ENCODE results near the gene GPR15LG.

Gene GPR15LG

DNA sequence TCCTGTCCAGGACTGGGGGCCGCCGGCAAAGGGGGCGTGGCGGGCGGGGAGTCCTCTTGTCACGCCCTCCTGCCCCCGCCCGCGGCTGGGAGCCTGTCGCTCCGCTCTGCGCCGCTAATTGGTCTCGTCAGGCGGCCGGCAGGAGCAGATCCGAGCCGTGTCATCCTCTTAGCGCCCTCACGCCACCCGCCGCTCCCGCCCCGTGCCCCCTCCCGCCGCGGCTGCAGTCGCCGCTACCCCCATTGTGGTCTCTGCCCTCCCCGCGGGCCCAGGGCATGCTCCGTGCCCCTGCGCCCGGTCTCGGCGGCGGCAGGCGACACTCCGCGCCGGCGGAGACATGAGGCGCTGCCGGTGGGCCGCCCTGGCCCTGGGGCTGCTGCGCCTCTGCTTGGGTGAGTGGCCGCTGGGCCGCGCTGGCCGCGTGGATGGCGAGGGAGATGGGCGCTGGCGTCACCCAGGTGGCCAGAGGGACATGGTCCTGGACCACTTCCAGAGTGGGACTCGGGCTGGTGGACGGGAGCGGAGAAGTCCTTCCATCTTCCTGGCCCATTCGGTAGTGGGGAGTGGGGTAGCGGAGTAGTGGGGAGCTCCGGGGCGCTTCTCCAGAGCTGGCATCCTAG lies 20.9 kb downstream of the GPR15LG start, which contains the start of gene CDHR1:
Gene CDHR1, plus strand, starts transcription at position 114 of the 620 bp plus-strand sequence. Its CDS starts 224 bp downstream, at position 338.
- no peak for DNase-seq

DNA sequence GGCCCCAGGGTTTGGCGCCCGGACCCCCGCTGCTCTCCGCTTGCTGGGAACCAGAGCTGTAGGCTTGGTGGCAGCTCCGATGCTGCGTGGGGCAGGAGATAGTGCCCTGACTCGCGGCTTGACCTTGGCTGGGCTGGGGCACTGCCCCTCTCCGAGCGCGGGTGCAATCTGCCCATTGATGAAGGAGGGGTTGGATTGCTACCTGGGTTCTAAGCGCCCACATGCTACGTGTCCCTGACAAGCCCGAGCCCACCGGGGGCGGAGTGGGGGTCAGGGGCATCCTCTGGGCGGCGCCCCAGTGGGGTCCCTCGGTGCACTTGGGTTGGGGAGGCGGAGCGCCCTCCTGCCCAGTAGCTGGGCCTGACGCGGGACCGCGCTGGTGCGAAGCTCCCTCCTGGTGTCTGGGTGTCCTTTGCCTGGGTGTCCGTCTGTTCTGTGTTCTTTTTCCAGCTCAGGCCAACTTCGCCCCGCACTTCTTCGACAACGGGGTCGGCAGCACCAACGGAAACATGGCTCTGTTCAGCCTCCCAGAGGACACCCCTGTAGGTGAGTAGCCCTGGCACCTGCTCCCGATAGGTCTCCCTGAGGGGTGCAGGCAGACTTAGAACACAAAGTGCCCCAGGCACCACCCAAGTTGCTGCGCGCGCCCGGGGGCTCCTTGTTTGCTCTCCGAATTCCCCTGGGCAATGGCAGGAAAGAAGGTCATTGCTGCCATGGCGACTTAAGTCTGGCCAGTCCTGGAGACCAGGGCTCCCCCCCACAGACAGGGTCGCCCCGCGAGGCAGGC lies 21.6 kb downstream of the GPR15LG start:
- no peak for DNase-seq

DNA sequence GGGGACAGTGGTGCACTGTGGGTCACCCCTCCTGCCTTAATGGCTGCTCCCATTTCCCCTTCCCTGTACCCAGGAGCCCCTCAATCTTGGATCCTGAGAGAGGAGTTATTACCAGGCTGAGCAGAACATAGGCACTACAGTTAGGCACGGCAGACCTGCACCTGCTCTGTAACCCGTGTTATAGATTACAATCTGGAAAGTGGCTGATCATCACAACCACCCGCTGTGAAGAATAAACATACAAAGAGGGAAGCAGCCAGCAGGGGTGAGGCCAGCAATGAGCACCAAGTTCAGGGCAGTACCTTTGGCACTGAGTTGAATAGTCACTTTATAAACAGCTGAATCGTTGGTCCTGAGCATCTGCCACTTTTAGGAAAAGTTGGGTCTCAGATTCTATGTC lies 22.5 kb downstream of the GPR15LG start:
- no peak for DNase-seq

DNA sequence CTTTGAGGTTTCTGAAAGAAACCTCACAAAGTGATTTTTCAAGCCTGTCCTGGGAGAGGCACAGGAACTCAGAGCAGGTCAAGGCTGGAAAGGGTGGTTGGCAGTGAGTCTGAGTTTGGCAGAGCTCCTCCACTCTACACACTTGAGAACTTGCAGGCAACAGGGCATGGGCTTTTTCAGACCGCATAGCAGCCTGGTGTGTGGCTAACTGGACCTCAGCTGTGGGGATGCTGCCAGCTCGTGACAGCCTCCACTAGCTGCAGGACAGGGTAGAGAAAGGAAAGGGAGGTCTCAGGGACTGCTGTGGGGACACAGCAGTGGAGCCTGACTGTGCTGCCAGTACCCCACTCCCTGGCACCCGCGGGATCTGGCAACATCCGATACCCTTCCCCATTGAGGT lies 23.3 kb downstream of the GPR15LG start:
- DNase-seq = no peak

DNA sequence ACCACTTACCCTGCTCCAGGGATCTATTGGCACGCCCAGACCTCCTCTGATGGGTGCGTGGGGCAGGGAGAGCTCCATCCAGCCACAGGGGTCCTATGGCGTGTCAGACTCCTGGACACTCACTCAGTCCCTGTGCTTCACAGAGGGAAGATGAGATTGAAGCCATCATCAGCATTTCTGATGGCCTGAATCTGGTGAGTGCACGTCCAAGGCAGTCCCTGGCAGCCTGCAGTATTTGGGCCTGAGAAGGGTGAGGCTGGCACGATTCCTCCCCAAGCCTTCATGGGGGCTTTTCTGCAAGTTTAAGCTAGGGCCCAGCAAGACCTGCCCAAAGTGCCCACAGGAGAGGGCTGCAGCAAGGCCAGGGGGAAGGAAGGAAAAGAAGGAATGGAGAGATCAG lies 24.0 kb downstream of the GPR15LG start:
- DNase-seq = no peak

DNA sequence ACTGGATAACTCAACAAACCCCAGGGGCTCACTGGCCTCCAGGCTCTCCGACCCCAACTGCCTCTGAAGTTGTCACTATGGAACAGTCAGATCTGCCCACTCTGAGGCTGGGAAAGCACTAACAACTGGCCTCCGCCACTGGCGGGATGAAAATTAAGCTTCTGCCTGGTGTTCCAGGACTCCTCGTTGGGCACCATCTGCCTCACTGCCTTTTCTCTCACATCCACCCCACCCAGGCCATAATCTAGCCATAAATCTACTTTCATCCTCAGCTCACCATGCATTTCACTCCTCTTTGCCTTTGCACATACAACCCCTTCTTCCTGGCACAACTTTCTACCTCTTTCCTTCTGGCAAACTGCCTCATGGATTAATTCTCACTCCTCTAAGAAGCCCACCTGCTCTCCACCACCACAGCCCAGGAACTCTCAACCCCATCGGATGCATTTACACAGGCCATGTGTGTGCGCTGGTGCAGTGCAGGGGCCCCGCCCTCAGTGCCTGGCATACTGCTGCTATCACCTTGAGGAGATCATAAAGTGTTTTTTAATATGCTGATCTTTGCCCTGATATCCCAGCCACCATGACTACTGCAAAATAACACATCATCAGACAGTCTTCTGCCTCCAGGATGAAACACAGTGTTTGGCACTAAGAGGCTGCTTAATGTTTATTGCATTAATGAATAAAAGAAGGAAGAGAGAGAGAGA lies 24.8 kb downstream of the GPR15LG start:
- DNase-seq = no peak

DNA sequence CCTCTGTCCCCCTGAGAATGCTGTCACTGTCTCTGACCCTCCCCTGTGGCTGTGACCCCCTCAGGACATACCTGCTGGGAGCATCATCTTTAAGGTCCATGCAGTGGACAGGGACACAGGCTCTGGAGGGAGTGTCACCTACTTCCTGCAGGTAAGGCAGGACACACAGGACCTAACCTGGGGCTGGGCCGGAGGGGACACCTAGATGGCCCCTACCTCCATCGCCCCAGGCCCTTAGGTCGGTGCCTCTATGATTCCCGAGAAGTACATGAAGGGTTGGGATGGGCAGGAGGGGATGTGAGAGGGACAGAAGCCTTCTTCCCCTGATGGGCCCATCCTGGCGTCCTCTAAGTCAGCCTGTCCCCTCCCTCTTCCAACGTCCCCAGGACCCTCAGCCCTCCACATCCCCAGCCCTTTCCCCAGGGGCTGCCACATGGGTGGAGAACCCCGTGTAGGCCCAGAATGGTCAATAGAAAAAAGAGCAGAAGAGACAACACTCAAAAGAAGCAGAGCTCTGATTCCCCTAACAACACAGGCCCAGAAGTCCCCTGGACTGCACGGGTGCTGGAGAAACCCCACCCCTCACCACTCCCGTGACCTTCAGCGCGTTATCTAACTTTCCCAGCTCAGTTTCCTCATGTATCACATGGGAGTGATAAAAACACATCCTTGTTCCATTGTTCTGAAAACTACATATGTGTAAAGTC lies 27.1 kb downstream of the GPR15LG start:
- no peak for DNase-seq

DNA sequence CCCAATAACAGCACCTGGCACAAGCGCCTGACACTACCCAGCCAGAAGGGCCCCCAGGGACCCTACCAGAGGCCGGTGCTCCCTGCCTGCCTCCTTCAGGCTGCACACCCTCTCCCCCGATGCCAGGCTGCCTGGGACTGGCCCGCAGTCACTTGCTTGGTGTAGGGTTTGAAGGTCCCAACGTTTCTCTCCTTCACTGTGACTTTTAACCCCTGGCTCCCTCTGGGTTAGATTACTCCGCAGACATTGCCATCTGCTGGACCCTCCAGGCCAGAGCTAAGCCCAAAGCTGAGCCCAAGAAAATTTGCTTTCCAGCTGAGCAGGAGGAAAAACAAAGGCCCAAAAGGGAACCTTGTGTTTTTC lies 27.6 kb downstream of the GPR15LG start:
- no peak for DNase-seq

DNA sequence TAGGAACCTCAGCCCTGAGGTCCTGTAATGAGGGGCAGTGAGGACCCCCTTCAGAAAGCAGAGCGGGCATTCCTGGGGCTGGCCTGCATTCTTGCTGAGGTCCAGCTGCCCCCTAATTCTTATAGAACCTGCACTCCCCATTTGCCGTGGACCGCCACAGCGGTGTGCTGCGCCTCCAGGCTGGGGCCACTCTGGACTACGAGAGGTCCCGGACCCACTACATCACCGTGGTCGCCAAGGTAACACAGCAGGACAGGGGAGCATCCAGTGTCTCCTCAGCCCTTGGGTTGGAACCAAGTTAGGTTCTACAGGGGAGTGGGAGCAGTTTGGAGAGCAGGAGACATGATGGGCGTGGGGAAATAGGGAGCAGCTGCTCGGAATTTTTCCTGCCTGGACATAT lies 28.1 kb downstream of the GPR15LG start:
- DNase-seq = no peak

DNA sequence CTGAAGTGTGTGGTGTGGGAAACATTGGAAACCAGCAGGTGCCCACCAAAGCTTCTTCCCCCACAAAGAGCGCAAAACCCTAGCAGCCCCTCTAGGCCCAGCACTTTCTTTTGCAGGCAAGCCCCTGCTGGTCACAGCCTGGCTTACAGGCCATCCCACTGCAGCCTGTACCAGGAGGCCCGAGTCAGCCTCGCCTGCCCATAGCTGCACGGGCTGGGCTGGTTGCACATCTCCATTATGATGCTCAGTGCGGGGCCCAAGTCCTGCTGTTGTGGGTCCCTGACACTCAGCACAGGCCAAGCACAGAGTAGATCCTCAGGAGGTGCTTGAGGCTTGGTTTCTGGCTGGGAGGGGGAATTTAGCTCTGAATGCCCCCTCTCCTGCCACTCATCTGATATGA lies 28.7 kb downstream of the GPR15LG start:
- DNase-seq = no peak

DNA sequence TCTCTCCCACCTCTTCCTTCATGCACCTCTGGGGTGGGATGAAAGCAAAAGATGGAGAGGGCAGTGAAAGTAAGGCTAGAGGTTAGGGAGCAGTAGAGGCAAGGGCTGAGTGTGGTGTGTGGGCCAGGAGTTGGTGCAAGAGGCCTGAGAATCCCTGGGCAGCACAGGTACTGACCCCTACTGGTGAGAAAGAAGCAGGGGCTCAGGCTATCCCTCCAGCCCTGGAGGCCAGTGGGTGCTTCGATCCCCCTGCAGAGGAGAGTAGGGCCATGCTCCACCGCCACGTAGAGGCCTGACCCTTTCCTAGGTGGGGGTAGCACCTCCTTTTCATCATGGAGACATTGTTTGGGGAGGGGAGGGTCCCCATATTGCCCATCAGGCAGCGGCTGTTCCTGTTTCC lies 30.5 kb downstream of the GPR15LG start:
- DNase-seq = no peak

DNA sequence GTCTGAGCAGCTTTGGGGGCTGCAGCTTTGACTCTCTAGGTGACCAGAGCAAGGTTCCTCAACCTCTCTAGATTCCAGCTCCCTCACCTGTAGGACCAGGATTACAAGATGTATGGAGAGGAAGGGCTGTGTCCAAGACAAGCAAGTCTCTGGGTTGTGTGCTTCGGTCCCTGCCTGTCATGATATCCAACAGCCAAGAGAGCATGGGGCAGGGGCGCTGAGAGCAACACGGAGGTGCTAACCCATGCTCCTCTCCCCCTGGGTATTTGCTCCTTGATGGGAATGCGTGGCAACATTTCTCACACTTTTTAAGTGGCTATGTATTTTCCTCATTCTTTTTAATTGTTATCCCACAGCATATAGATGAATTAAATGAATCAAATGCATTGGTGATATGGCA lies 31.0 kb downstream of the GPR15LG start:
- no peak for DNase-seq

DNA sequence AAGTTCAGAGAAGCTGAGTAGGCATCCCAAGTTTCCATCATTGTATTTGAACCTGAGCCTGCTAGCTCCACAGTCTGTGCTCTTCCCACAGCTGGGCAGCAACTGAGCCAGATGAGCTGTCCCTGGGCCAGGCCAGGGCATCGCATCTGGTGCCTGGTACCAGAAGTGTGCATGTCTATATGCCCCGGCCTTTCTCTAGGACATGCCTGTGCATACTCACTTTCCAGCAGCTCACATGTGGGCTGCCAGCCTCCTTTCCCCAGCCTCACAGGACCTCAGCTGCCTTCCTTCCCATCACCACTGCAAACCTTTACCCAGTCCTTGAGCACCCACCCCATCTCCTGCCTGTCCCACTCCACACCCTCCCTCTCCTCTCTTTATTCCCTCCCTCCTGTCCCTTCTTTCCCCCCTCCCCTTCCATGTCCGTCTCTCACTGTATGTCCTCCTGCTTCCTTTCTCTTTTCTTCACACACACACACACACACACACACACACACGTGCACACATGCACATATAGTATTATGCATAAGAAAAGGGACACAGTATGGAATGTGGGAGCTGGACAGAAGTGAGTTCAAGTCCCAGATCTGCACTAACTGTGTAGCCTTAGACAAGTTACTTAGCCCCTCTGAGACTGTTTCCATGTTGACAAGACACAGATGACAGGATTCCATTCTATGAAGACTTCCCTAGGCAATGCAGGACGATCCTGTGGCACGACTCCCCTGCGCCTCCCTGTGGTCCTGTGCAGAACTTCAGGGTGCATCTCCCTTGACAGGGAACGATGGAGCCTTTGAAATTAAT lies 31.6 kb downstream of the GPR15LG start:
- DNase-seq = peak; percentile 2

DNA sequence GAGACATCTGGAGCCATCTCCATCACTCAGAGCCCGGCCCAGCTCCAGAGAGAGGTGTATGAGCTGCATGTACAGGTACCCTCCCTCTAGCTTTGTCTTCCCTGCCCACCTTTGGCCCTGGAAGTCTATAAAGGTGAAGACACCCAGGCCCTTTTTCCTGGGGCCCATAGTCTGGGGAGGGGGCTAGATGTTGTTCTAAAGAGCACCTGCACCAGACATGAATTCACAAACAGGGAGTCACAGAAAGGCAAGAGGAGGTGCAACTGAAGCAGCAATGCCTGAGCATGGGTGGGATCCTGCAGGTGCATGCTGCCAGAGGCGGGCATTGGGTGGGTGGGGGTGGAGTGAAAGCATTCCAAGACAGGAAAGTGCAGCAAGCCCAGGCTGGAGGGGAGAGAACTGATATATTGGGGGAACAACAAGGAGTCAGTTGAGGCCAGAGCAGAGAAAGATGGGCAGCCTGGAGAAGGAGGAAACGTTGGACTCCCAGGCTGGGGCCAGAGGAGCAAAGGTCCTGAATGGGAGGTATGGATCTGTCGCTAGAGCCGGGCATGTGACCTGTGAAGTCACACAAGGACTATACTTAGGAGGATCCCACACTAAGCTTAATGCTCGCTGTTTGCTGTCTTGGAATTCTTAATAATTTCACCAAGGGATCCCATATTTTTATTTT lies 32.4 kb downstream of the GPR15LG start:
- no peak for DNase-seq

DNA sequence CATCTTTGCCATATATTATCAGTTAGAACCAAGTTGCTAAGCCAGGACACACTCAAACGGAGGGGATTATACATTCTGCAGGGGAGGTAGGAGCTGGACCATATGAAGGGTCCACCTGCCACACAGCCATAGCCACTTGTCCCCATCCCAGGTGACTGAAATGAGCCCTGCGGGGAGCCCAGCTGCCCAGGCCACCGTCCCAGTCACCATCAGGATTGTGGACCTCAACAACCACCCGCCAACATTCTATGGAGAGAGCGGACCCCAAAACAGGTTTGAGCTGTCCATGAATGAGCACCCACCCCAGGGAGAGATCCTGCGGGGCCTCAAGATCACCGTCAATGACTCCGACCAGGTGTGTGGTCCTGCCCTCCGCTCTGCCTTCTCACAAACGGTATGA lies 34.4 kb downstream of the GPR15LG start:
- DNase-seq = no peak

DNA sequence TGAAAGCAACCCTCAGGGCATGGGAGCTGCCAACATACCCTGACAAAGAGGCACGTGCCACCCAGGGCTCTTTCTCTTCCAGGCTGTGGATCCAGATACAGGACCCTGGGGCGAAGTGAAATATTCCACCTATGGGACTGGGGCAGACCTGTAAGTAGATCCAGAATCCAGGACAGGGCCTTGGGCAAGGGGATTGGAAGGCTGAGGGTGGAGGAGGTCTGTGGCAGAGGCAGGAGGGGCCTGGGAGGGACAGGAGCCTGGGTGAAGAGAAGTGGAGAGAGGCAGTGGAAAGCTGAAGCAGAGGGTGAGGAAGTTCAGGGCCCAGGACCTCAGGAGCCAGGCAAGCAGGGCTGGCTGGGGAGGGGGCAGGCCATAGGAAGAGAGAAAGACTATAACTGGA lies 38.0 kb downstream of the GPR15LG start:
- DNase-seq = no peak

DNA sequence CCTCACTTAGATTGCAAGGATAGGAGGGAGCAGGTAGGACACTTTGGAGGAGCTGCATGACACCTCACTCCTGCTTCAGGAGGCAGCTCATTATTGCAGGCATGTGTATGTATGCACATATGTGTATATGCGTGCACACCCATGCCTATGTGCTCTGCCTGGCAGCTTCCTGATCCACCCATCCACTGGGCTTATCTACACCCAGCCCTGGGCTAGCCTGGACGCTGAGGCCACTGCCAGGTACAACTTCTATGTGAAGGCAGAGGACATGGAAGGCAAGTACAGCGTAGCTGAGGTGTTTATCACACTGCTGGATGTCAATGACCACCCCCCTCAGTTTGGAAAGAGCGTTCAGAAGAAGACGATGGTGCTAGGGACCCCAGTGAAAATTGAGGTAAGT lies 38.4 kb downstream of the GPR15LG start:
- DNase-seq = no peak

DNA sequence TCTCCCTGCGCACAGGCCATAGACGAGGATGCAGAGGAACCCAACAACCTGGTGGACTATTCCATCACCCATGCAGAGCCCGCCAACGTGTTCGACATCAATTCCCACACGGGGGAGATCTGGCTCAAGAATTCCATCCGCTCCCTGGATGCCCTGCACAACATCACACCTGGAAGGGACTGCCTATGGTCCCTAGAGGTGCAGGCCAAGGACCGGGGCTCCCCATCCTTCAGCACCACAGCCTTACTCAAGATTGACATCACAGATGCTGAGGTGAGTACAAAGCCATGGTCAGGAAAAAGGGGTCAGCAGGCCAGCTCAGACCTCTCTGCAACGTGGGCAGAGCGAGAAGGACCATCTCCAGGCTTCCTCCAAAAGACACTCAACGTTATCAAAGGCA lies 39.5 kb downstream of the GPR15LG start:
- DNase-seq = no peak

DNA sequence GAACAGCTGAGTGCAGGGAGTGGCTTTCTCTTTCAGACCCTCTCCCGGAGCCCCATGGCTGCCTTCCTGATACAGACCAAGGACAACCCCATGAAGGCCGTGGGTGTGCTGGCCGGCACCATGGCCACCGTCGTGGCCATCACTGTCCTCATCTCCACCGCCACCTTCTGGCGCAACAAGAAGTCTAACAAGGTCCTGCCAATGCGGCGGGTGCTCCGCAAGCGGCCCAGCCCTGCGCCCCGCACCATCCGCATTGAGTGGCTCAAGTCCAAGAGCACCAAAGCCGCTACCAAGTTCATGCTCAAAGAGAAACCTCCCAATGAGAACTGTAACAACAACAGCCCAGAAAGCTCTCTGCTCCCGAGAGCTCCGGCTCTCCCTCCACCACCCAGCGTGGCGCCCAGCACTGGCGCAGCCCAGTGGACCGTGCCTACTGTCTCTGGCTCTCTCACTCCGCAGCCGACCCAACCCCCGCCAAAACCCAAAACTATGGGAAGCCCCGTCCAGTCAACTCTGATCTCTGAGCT lies 40.5 kb downstream of the GPR15LG start:
- DNase-seq = no peak

DNA sequence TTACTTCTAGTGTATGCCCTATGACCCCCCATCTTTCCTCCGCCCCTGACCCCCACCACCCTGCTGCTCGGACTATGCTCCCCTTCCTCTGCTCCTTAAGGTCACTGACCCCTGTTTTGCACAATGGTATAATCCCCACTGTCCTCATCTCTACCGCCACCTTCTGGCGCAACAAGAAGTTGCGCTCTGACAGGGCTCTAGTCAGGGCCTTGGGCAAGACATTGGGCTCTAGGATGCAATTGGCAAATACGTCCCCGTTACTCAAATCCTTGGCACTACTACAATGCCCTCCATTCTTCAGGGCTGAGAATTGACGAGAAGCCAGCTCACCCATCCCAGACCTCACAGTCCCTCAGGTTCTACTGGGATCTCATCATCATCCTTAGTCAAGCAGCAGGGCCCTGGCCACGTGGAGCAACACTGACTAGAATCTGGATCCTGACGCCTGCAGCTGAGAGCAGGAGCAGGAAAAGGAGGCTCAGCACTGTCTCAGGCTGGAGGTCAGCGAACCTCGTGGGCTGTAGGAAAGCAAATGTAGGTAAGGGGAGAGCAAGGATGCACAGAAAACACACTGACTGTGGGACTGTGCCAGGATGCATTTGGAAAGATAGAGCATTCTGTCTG lies 41.1 kb downstream of the GPR15LG start:
- DNase-seq = no peak

DNA sequence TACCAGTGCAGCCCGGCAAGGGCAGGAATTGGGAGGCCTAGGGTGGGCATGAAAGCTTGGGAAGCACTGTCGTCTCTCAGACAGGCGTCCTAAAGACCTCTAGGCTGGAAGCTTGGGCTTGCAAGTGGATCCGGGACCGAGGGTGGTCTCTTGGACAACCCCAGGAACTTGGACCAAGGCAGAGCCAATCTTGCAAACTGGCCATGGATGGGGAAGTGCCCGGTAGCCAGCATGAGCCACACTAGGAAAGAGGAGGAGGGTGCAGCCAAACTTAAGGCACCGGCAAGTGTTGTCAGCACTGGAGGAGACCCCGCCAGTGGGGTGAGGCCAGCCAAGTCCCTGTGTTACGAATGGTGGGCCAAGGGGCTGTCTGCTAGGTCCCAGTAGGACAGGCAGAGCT lies 43.2 kb downstream of the GPR15LG start:
- no peak for DNase-seq
